HS-27A (cell line): ENCODE results near the gene KAZN.

Experiments
- DNase-seq: peaks from one replicate; pipeline ENCODE4 v3.0.0-alpha.2; 2012; ENCODE audit warnings: low read depth, missing footprints

The KAZN gene

DNA sequence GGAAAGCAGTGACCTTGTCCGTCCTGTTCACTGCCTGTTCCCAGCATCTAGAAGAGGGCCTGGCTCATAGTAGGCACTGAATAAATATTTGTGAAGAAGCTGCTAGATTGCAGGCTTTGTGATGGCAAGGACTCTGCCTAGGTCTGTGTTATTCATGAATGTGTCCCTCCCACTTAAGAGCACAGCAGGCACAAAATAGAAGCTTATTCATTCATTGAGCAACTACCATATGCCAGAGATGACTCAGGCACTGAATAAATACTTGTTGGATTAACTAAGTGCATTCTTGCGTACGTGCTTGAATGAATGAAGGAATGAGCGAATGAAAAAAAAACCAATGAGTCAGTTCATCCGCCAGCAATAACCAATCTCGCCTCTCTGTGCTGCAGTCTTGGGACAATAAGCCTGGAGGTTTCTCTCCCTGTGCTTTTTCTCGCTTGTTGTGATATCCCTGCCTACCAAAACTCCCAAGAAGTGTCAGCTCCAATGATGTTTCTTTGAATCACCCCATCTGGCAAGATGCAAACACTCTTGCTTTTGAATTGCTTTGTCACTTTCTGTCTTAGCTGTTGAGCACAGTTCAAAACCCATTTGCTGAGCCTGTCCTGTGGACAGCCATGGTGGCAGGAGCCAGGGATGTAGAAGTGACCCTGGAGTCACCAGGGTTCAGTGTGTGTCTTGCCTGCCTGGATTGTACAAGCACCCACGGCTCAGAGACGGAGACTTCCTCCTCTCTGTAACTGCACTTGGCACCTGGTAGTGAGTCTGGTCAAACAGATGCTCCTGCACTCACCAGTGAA is 143.9 kb downstream of the KAZN start:
- peak; percentile 80 for DNase-seq

DNA sequence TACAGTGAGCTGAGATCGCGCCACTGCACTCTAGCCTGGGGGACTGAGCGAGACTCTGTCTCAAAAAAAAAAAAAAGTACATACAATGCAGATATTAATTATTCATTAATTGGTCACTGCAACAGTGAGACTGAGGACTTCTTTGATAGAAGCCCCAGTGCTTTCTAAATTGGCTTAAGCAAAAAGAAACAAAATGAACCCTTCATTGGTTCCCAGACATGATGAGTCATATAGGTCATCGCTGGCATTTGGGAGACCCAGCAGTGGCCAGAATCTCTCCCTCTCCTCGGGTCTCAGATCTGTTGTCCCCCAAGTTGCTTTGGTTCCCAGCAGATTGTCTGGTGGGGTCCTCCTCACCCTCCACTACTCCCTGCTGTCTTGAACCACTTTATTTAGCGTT is 144.9 kb downstream of the KAZN start:
- DNase-seq, result no peak

DNA sequence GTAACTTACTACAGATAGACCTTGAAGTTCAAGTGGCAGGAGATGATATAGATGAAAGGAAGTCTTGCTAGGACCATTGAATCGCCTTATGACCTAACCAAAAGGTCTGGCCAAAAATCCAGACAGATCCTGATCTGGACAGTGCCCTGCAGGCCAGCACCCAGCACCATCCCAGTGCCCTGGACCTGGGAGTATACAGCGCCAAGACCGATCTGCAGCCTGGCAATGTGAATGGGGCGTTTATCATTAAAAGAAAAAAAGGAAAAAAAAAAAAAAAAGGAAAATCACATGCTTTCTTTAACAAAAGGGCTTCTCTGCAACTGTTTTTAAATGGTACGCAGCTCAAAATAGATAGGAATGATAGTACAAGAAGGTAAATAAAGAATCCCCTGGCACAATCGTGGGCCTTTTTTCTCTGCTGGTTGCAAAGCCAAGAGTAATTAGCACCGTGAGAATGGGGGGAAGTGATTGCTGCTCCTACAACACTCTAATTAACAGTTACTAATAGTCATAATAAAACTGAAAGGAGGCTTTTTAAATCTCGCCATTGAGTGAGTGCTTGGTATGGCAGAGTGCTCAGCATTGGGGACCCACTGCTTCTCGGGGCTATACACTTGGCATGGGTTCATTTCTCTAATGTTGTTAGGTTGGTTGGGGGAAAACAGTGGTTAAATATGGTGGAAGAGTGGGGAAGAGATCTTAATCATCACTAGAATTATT is 146.7 kb downstream of the KAZN start:
- DNase-seq, result no peak

DNA sequence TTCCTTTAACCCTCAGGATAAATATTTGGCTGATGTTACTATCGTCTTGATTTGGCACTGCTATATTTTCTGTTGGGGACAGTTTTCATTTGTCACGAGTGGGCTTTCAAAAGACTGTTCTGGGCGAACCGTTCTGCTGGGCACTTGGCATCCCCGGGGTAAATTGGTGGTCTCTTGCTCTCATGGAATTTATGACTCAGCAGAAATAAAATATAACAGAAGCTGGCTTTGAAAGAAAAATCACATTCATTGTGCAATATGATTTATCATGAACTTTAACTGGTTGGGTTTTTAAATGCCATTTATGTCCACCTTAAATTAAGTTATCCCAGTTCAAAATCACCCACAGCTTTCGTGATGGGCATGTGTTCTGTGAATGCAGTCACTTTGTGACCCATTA is 147.3 kb downstream of the KAZN start:
- DNase-seq, result no peak

DNA sequence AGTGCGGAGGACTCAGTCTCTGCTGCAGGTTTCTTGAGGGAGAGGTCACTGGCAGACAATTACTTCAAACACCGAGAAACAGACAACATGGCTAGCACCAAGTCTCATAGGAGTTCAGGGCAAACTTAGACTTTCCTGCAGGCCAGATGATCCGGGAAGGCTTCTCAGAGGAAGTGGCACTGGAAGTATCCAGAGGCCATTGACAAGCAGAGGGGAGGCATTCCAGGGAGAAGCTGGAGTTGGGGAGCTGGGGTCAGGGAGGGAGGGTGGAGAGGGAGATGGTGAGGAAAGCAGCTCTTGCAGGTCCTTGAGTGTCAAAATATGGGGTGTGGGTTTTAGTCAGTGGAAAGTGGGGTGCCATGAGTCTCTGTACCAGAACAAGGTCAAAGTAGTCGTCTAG is 147.9 kb downstream of the KAZN start:
- DNase-seq, result no peak

DNA sequence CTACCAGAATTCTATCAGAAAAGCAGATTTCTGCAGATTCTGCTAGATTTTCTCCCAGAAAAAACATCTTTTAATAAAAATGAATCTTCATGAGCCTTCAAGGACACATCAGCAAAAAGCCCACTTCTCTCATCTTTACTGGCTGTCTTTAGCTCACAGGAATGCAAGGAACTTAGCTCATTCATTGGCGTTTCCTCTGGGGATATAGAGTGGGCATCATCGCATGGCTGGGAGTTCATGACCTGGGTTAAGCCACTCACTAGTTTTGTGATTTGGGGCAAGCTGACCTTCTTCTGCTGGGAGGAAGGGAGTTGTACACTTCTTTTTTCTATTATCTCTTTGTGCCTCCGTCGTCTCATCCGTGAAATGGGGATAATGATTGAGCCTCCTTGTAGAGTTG is 149.7 kb downstream of the KAZN start:
- DNase-seq, result no peak

DNA sequence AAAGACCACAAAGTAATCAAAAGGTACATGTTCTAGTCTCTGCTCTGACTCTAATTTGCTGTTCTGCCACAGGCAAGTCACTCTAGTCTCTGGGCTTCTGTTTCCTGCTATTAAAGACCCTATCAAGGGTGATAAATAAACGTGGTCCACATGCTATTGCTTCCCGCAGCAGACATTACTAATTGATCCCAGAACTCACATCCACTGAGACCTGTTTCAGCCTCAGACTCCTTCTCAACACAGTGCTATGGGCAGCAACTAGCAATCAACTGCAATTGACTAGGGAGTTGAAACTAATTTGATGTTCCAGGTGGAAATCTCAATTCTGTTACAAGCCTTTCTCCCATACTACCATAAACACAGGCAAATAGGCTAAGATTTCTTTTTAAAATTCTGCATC is 150.5 kb downstream of the KAZN start:
- DNase-seq, result no peak

DNA sequence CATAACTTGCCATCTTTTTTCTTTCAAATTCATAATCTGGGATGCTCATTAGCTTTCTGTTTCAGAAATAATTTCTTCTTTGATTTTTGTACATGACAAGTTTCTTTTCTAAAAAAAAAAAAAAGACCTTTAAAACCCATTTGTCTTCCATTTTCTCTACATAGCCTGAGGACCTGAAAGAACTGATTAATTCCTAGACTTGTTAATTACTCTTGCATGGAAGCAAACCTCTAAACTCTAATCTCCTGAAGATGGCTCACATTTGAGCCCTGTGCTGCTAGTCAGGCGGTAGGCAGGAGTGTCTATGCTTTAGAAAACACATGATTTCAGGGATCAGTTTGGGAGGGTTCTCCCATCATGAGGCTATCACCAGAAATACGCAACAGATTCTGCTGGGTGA is 152.0 kb downstream of the KAZN start:
- no peak for DNase-seq

DNA sequence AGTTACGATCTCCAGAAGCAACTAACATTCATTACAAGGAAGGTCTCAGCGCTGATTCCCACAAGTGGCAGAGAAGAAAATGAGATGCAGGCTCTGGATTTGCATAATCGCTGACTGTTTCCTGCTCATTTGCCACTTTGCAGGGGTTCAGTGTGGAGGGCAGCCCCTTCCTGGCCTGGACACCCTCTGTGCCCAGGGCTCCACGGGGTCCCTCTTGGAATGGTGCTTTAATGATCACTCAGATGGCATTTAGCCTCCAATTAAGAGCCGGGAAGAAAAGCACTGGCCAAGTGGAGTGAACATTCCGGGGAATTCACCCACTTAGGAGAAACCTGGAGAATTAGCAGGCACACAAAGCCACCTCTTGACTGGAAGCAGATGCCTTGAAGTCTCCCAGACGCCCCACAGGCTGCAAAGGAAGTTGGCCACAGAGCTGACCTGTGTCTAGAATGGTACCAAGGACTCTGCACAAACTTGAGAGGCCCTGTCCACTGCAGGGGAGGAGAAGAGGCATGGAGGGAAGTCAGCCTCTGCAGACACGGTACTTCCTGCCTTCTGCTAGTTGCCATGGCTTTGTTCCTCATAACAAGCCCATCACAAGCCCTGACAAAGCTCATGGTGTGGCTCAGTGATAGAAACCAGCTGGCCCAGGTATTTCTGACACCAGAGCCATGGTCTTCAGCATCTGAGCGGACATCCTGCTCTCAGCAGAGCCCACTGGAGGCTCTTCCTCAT is 157.2 kb downstream of the KAZN start:
- DNase-seq, result no peak

DNA sequence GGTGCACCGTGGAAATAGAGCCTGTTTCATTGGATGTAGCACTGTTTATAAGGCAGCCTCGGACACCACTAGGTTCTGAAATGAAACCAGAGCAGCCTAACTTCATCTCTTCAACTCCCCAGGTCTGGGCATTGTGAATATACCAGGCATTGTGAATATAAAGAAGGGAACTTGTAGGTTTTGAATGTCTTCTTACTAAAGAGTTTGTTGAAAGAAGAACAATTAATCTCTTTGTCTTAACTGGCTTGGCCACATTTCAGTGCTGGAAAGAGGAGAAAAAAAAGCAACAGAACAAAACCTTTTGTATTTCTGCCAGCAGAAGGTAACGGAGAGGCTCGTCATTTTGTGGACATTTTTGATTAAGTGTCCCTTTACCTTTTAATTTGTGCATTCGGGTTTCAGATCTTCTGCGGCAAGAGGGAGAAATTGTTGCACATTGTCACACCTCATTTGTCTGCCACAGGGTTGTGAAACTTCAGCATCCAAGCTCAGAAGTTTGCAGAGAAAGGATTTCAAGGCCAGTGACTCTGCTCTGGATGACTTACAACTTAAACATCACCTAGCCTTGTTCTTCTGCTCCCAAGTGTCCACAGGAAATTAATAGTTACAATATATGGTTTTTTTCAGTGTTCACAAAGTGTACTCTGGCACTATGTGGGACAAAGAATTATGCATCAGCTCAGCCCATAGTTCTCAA is 158.3 kb downstream of the KAZN start:
- DNase-seq, result no peak

DNA sequence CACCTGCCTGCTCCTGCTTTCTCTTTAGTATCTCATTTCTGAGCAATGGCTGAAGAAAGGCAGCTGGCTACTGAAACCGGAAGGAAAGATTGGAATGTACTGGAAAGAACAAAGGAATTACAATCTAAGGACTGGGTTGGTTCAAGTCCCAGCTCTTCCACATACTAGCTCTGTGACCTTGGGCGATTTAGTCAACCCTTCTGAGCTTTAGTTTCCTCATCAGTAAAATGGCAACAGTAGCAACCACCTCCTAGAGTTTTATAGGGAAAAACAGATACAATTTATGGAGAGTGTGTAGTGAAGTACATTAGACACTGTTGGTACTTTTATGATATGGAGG is 158.8 kb downstream of the KAZN start:
- no peak for DNase-seq

DNA sequence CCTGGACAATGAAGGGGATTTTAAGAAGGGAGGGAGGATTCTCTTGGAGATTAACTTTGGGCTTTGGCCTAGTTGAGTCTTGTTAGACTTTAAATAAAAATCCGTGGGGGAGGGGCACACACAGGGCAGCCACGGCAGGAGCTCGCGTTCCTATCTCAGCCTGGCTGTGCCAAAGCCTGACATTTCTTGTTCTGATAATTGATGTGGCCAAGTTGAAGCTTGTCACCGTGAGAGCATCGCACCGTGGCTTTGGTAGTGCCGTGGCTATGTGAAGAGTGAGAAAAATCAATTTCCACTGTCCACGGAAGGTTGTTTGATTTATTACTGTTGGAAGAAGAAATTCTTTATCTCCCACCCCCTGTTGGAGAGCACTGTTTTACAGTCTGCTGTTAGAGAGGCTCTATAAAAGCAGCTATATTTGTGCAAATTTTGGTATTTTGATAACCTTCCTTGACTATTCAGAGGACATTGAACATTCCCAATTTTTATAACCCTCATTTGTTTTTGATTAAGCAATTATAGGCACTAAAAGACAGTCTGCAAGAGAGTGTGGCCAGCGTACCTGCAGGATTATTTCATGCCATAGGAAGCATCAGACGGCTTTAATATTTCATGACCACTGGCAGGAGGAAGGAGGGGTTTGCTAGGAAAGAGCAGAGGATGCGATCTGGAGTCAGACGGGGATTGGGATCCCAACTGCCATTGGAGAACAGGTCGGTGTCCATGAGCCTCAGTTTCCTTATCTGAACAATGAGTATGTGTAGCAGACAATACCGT is 160.7 kb downstream of the KAZN start:
- no peak for DNase-seq

DNA sequence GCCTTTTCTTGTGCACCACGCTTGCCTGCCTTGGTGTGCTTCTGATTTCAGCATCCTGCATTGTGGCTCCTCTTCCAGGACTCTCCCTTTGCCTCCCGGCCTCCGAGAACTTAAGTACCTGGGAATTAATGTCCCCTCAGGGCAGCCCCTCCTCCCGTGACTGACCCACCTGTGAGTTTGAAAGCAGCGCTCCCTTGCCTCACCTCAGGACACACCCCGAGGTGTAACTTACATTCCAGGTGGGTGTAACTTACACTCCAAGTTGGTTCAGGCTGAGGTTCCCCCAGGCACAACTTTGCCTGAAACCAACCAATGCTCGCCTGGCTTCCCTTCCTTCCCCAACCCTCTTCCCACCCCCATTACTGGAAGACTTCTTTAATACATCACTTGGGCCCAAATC is 161.4 kb downstream of the KAZN start:
- no peak for DNase-seq

DNA sequence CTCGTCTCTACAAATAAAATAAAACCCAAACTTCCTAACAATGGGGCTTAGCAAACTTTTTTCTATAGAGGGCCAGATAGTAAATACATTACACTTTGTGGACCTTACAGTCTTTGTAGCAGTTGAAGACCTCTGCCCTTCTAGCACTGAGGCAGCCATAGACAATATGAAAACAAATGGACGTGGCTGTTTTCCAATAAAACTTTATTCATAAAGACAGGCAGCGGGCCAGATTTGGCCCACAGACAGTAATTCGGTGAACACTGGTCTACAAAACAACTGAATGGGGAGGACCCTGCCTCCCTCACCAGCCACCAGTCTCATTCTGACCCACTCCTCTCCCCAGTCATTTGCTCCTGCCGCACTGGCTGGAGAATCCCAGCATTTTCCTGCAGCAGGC is 162.3 kb downstream of the KAZN start:
- DNase-seq, result no peak

DNA sequence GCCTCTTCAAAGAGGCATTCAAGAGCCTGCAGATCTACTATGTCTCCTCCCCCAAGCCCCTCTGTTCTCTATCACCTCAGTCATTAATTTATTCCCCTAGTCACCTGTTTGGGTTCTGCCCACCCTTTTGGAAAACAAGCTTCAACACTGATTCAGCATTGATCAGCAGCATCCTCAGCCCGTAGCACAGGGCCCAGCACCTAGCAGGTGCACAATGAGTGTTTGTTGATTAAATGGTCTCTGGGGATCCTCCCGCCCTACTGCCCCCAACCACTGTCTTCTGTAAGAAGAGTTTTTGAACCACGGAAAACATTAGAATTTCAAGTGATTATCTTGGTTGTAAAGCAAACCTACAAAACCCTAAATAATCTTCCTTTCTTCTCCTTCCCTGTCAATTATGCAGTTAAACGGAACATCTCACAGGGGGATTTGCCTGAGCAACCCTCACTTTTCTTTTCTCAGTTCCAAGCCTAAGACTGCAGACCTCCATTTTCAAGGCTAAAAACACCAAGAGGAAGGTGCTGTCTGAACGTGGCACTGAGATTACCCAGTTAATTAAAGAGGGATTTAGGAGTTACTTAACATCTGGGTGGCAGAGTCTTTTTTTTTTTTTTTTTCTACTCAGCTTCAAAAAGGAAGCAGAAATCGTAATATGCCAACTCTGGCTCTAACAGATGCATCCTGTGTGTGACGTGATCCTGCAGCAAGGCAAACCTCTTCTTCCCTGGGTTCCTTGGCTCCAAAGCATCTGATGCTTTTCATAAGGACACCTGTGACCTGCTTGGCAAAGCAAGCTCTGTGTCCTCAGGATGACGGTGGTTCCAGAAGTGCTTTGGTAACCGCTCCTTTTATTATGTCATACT is 163.0 kb downstream of the KAZN start:
- no peak for DNase-seq

DNA sequence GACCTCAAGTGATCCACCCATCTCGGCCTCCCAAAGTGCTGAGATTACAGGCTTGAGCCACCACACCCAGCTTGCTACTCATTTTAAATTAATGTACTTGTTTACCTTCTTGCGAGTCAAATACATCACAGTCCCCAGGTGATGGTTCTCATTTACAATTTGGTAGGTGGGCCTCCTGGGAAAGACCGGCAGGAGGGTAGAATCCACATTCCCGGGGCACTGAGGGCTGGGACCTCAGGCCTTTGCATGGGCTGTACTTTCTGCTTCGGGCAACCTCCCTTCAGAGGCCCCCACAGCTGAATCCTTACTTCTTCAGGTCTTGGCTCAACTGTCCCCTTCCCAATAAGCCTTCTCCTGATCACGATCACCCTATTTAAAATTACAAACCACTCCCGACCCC is 165.5 kb downstream of the KAZN start:
- DNase-seq, result no peak

DNA sequence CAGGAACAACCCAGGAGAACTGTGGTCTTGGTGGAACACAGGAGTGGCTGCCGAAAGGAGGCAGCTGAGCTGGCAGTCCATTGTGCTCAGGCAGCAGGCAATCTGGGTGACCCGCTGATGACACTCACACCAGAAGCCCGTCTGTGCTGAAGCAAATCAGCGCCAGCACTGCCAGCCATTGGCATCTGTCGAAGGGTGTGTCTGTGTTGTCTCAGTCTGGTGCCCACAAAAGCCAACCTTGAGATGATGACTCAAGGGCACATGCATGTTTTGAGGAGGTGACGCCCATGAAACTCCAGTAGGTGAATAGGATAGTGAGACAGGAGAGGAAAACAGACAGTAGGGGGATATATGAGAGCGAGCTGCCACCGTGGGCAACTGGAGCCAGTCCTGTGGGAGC is 167.3 kb downstream of the KAZN start:
- DNase-seq, result no peak

DNA sequence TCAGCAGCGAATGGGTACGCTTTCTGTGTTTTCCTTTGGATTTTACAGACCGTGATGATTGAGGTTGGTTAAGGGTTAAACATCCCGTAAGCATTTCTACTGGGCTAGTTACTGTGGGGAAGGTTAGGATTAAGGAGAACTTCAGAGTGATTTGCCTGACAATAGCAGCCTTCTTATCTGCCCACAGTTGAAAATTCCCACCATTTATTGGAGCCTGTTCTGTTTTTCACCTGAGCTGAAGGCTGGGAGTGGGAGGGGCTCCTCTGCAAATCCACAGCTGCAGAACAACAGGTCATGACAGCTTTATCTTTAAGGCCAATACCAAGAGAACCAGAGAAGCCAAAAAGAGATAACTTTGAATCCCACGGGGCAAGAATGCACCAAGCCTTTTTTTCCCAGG is 168.6 kb downstream of the KAZN start:
- no peak for DNase-seq

DNA sequence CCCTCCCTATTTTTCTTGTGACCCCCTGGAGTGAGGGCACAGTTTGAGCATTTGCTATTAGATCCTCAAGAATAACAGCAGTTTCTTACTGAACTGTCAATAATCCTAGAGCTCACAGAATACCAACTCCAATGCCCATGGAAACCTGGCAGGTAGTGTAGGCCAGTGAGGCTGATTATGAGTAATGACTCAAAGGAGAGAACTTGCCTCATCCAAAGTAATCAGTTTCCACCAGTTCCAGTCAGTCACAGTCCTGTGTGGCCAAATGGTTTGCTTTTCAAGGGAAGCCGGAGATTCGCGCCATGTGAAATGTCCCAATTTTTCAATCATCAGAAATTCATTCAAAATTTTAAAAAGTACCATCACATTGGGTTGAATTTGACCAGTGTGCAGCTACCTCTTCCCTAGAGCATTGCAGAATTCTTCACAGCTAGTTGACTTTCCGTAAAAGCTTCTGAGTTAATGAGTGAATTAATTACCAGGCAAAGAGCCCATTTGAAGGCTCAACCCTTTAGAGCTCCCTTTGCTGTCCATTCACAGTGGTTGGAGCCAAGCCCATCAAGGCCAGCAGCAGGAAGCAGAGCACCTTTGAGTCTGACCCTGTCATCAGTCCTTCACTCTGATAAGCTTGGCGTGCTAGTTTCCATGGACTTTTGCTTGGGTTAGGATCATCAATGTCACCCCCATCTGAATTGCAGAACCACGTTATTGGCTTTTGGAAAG is 170.3 kb downstream of the KAZN start:
- DNase-seq, result no peak
